Measurements from ENCODE around the gene DPP6. TPM values are rescaled to one million over a fixed set of nuclear protein-coding genes. Genes with fewer than 3 reads are reported as not detected.

Gene DPP6
- polyA plus RNA-seq, 1 of the 3 experiments (the other 2 are of a cell fraction), result not detected

DNA sequence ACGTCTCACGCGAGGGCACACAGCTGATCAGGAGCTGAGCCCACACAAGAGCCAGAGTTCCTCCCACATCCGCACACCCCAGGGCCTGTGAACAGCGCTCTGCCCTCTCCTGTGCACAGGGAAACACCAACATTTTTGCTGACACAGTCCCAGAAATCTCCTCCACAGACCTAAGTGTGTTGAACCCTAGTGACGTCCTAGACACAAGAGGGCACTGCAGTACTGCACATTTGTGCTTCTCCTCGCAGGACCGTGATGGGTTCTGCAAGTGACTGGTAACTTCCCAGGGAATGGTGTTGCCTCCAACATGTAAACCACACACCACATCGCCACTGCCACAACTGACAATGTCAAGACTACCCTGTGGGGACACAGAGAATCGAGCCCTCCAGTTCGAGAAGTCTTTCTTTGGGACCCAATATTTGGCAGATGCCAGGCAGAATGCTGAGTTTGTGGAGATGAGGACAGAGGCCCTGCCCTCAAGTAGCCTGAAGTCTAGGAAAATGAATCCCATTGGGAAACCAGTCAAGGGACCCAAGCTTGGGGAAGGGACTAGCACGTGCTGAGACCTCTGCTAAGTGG lies 780.5 kb downstream of the DPP6 start:
- Histone ChIP-seq H3K9ac (no peak overlapping the region), H3K4me1 (ENCODE audit: control insufficient read depth in 1 of 2, insufficient read depth in 2 of 2, low read depth in 1 of 2, low read length in 1 of 2) (no peaks in the 10 kb centered on the region), H2AFZ (ENCODE audit: low read depth) (no peak overlapping the region), H3K4me2 (no peak overlapping the region), H3K36me3 (replicated peaks in 1 of 2; ENCODE audit: control insufficient read depth in 1 of 2, insufficient read depth in 2 of 2, low read length in 1 of 2) (no peaks in the 10 kb centered on the region), H3K27ac (ENCODE audit: low read depth in 2 of 2, low read length in 1 of 2) (no peak overlapping the region), H3K27me3 (ENCODE audit: insufficient read depth) (no peaks in the 10 kb centered on the region), H4K20me1 (ENCODE audit: insufficient read depth) (no peaks in the 10 kb centered on the region), H3K4me3 (ENCODE audit: low read depth in 2 of 2, low read length in 1 of 2) (no peak overlapping the region), H3K9me2 (no peaks in the 10 kb centered on the region), H3K9me3 (peaks cover 10% of the 10 kb centered on the region; the same call in 1 of the 2 replicates), H3F3A (replicated peaks; ENCODE audit: insufficient read depth) (peaks cover 6% of the 10 kb centered on the region), H3K79me2 (ENCODE audit: insufficient read depth) (no peaks in the 10 kb centered on the region)
- POLR2A ChIA-PET, result no interaction called here
- DNase-seq, result peak; percentile 81
- peak; percentile 95 for TF ChIP-seq RAD21 (IDR thresholded peaks at IDR 0.05; ENCODE audit: low read length)
- no peak for TF ChIP-seq YY1 (IDR thresholded peaks at IDR 0.05; ENCODE audit: low read depth)
- peak; percentile 60; the same call in 1 of the 2 replicates for TF ChIP-seq SMC3 (IDR thresholded peaks at IDR 0.05; ENCODE audit: low read depth, low read length)
- CTCF ChIA-PET, result interaction anchor here (0.6 to 5.4 kb wide), 21 partner anchors 8 to 546 kb away, joined by 3 to 69 read pairs (median 4); no protein-coding TSS in a partner anchor
- 38% methylated on average over 12 of the region's 12 CpGs for WGBS (ENCODE audit: low lambda C conversion rate)

DNA sequence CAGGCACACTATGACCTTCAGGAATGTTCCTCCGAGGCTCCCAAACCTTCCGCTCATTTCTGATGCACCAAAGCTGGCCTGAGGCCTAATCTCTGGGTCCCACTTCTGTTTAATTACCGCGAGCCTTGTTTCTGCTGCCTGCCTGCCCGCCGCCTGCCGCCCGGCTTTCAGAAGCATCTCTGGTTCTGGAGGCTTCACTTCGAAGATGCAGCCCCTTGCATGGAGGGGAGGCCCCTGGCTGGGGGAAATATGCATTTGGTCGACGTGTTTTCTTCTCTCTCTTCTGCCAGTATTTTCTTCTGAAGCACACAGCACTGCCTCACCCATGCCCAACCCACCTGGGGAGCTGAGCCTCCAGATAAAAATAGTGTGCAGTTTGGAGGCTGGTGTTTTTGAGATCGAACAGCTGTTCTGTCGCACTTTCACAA lies 783.8 kb downstream of the DPP6 start:
- H3K9me3 ChIP-seq, result peaks cover 10% of the 10 kb centered on the region; the same call in 1 of the 2 replicates

More for the DNA sequence above, 783.8 kb downstream of the DPP6 start:
- ChIA-PET POLR2A (no interaction called here), CTCF (interaction anchor here (0.7 to 5.4 kb wide), 5 partner anchors 8 to 413 kb away, joined by 3 to 26 read pairs (median 17); no protein-coding TSS in a partner anchor)
- Histone ChIP-seq H3K4me1 (ENCODE audit: control insufficient read depth in 1 of 2, insufficient read depth in 2 of 2, low read depth in 1 of 2, low read length in 1 of 2) (peaks cover 0 to 2% of the 10 kb centered on the region in 2 experiments; a peak in 2 of 4 replicates), H3F3A (replicated peaks; ENCODE audit: insufficient read depth) (peaks cover 6% of the 10 kb centered on the region), H4K20me1 (ENCODE audit: insufficient read depth) (no peaks in the 10 kb centered on the region), H3K4me2 (no peak overlapping the region), H3K27ac (ENCODE audit: low read depth in 2 of 2, low read length in 1 of 2) (no peak overlapping the region), H3K79me2 (ENCODE audit: insufficient read depth) (no peaks in the 10 kb centered on the region), H2AFZ (ENCODE audit: low read depth) (no peak overlapping the region), H3K4me3 (ENCODE audit: low read depth in 2 of 2, low read length in 1 of 2) (no peak overlapping the region), H3K9ac (no peak overlapping the region), H3K27me3 (ENCODE audit: insufficient read depth) (no peaks in the 10 kb centered on the region), H3K36me3 (replicated peaks in 1 of 2; ENCODE audit: control insufficient read depth in 1 of 2, insufficient read depth in 2 of 2, low read length in 1 of 2) (no peaks in the 10 kb centered on the region), H3K9me2 (no peaks in the 10 kb centered on the region)
- DNase-seq, result no peak
- TF ChIP-seq JUND (IDR thresholded peaks at IDR 0.05) (no peak), USF2 (IDR thresholded peaks at IDR 0.05; ENCODE audit: borderline replicate concordance, low read depth, low read length) (no peak), RFX5 (IDR thresholded peaks at IDR 0.05; ENCODE audit: low read length) (no peak), ELF1 (IDR thresholded peaks at IDR 0.05) (no peak)
- TF ChIP-seq, protein P1, sequence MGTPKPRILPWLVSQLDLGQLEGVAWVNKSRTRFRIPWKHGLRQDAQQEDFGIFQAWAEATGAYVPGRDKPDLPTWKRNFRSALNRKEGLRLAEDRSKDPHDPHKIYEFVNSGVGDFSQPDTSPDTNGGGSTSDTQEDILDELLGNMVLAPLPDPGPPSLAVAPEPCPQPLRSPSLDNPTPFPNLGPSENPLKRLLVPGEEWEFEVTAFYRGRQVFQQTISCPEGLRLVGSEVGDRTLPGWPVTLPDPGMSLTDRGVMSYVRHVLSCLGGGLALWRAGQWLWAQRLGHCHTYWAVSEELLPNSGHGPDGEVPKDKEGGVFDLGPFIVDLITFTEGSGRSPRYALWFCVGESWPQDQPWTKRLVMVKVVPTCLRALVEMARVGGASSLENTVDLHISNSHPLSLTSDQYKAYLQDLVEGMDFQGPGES (IDR thresholded peaks at IDR 0.05; ENCODE audit: low read depth, low read length), result no peak
- WGBS (ENCODE audit: low lambda C conversion rate), result 55% methylated on average over 13 of the region's 13 CpGs
